K562 (cell line): ENCODE data around the gene ZNF503. TPM values are rescaled to one million over a fixed set of nuclear protein-coding genes. Genes with fewer than 3 reads are reported as not detected.

ENCODE experiments used
- ATAC-seq: fragments of 200-7000 bp; cut with Tn5 transposase; 3 replicates; pipeline ENCODE4 v1.9.1; 2020; ENCODE audit warnings: moderate library complexity
- BruUV-seq: library from RNA; stranded (reverse); fragments of 400-500 nt; replicated peaks from 2 replicates; lab custom pipeline; 2021; lab: Mats Ljungman, UMichigan
- CTCF ChIA-PET: fragments of 300-600 bp; formaldehyde crosslinking; extraction: SDS; loops from one replicate; lab custom pipeline; 2021; ENCODE audit warnings: low intra/inter-chr PET ratio; lab: Yijun Ruan, JAX
- POLR2A ChIA-PET: fragments of 300-600, 350-650 bp; sonication (Branson Sonifier 250); formaldehyde crosslinking; extraction: SDS; loops from one replicate; lab custom pipeline; 2021; ENCODE audit warnings: antibody characterized with exemption, inconsistent platforms; lab: Yijun Ruan, JAX
- DNase-seq, 4 experiments: peaks; one replicate each; pipeline versions ENCODE4 v3.0.0 to v3.0.0-alpha.2; 2011 to 2018; ENCODE audit warnings: low spot score in 3 of 4, mixed read lengths in 3 of 4; ENCODE audit errors: extremely low read depth in 1 of 4
- FAIRE-seq: peaks from 2 replicates; lab custom pipeline; 2011; peaks lifted over from hg19 to GRCh38; lab: Jason Lieb, UNC
- H2AFZ ChIP-seq: 2 replicates; pipeline ENCODE4 v1.6.0; 2011; ENCODE audit warnings: low read depth, low read length, control low read depth, inconsistent platforms
- H3K27ac ChIP-seq: fragments of 200-600 bp; 3 replicates; pipeline ENCODE4 v1.8.0; 2011; ENCODE audit warnings: low read depth, mild to moderate bottlenecking, control low read depth, inconsistent platforms, low read length, moderate library complexity, mixed read lengths; ENCODE audit errors: extremely low read depth
- H3K27me3 ChIP-seq, 2 experiments: fragments of 300-600 bp in 1 of 2; 2 replicates in 1 of 2; 3 replicates in 1 of 2; pipeline versions ENCODE4 v1.6.0 to v1.8.0; 2011; ENCODE audit warnings: inconsistent platforms in 2 of 2, low read length in 2 of 2, mild to moderate bottlenecking in 1 of 2, mixed read lengths in 1 of 2, moderate library complexity in 1 of 2; ENCODE audit not compliant: control insufficient read depth in 2 of 2, insufficient read depth in 2 of 2
- H3K36me3 ChIP-seq: fragments of 300-600 bp; 3 replicates; pipeline ENCODE4 v1.8.0; 2011; ENCODE audit warnings: mild to moderate bottlenecking, low read length, inconsistent platforms; ENCODE audit not compliant: control insufficient read depth, insufficient read depth
- H3K4me1 ChIP-seq, 2 experiments: fragments of 200-600 bp in 1 of 2; replicated peaks in 1 of 2; 2 replicates in 1 of 2; 3 replicates in 1 of 2; pipeline versions ENCODE4 v1.5.1 to v1.8.0; 2011; ENCODE audit warnings: inconsistent platforms in 2 of 2, low read length in 2 of 2, mild to moderate bottlenecking in 1 of 2, mixed read lengths in 1 of 2, moderate library complexity in 1 of 2; ENCODE audit not compliant: control insufficient read depth in 2 of 2, insufficient read depth in 2 of 2
- H3K4me2 ChIP-seq: 2 replicates; pipeline ENCODE4 v1.6.1; 2011; ENCODE audit warnings: low read length, control low read depth, inconsistent platforms, mixed read lengths; ENCODE audit not compliant: insufficient read depth
- H3K4me3 ChIP-seq: fragments of 200-600 bp; sonication (generic), shearing (Covaris generic); 2 replicates; pipeline ENCODE4 v1.5.1; 2016; ENCODE audit warnings: control low read depth, inconsistent platforms
- H3K79me2 ChIP-seq: fragments of 200-600 bp; 3 replicates; pipeline ENCODE4 v1.8.0; 2011; ENCODE audit warnings: low read length, inconsistent platforms; ENCODE audit not compliant: control insufficient read depth, insufficient read depth
- H3K9ac ChIP-seq, 2 experiments: 2 replicates each; pipeline versions ENCODE4 v1.6.0 to v1.6.1; 2011; ENCODE audit warnings: low read depth in 2 of 2, low read length in 2 of 2, control low read depth in 1 of 2, inconsistent platforms in 1 of 2, mild to moderate bottlenecking in 1 of 2, mixed read lengths in 1 of 2; ENCODE audit not compliant: insufficient read depth in 1 of 2
- H3K9me1 ChIP-seq: one replicate; pipeline ENCODE4 v1.6.0; 2011; ENCODE audit warnings: inconsistent platforms, mild to moderate bottlenecking, low read length, moderate library complexity; ENCODE audit not compliant: control insufficient read depth, insufficient read depth
- H3K9me3 ChIP-seq: replicated peaks from 2 replicates; pipeline ENCODE4 v1.5.1; 2011; ENCODE audit warnings: low read depth, low read length, inconsistent platforms; ENCODE audit not compliant: control insufficient read depth, insufficient read depth
- H4K20me1 ChIP-seq: replicated peaks from 2 replicates; pipeline ENCODE4 v1.6.1; 2011; ENCODE audit warnings: low read length, inconsistent platforms, mixed read lengths; ENCODE audit not compliant: control insufficient read depth, insufficient read depth
- C11orf30 ChIP-seq: fragments of 450-650 bp; IDR thresholded peaks from 2 replicates; pipeline ENCODE4 v1.6.1; 2016; ENCODE audit warnings: low read depth, mild to moderate bottlenecking
- ETV6 ChIP-seq, 3 experiments: fragments of 150-350 bp in 1 of 3; sonication (generic) in 1 of 3; formaldehyde crosslinking in 1 of 3; IDR thresholded peaks; 2 replicates each; pipeline versions ENCODE4 v1.6.1 to v1.8.0; 2014 to 2022; ENCODE audit warnings: borderline replicate concordance in 2 of 3, low read depth in 2 of 3, antibody characterized with exemption in 1 of 3, low read length in 1 of 3, mild to moderate bottlenecking in 1 of 3, missing genetic modification reagents in 1 of 3
- KHSRP ChIP-seq: fragments of 450-650 bp; IDR thresholded peaks from 2 replicates; pipeline ENCODE4 v1.6.1; 2017
- MAFF ChIP-seq: IDR thresholded peaks from 2 replicates; pipeline ENCODE4 v1.6.1; 2012; ENCODE audit warnings: low read length, improper control_type of control experiment
- MAFG ChIP-seq: fragments of 450-650 bp; conservative IDR thresholded peaks from 2 replicates; pipeline ENCODE4 v1.6.1; 2016; ENCODE audit warnings: missing genetic modification characterization, missing compliant biosample characterization
- MAFK ChIP-seq: IDR thresholded peaks from 2 replicates; pipeline ENCODE4 v1.6.1; 2011; ENCODE audit warnings: low read length, improper control_type of control experiment
- POLR2AphosphoS2 ChIP-seq: IDR thresholded peaks from 2 replicates; pipeline ENCODE4 v1.6.1; 2012; ENCODE audit warnings: low read length, improper control_type of control experiment
- POLR2G ChIP-seq: fragments of 200-400 bp; formaldehyde crosslinking; IDR thresholded peaks from 2 replicates; pipeline ENCODE4 v1.6.1; 2017; ENCODE audit warnings: low read depth, mild to moderate bottlenecking, antibody characterized with exemption, low read length, moderate library complexity
- ZBTB8A ChIP-seq: fragments of 450-650 bp; IDR thresholded peaks from 2 replicates; pipeline ENCODE4 v1.6.1; 2018; ENCODE audit warnings: mild to moderate bottlenecking, moderate library complexity; ENCODE audit not compliant: partially characterized antibody
- ZKSCAN3 ChIP-seq: fragments of 250-450 bp; sonication (Bioruptor Pico); IDR thresholded peaks from 2 replicates; pipeline ENCODE4 v1.4.0; 2020
- ZNF316 ChIP-seq: fragments of 450-650 bp; IDR thresholded peaks from 2 replicates; pipeline ENCODE4 v1.6.1; 2016
- ZNF778 ChIP-seq: fragments of 450-650 bp; formaldehyde crosslinking; IDR thresholded peaks from 2 replicates; pipeline ENCODE4 v1.4.0; 2020; ENCODE audit warnings: mild to moderate bottlenecking, moderate library complexity
- WGBS: fragments of 100-300 bp; shearing (Covaris generic); methylation state at CpG from one replicate; pipeline ENCODE4 v1.1.6; 2016; ENCODE audit warnings: low coverage, mixed read lengths; ENCODE audit not compliant: insufficient coverage; ENCODE audit errors: missing lambda C conversion rate; 5-methylcytosine and 5-hydroxymethylcytosine counted together
- in situ Hi-C: fragments of 300-500 bp; cut with MboI; formaldehyde crosslinking; loops from 4 replicates; pipeline ENCODE4 v1.15.0; 2018; ENCODE audit warnings: inconsistent platforms, mixed read lengths
- intact Hi-C: fragments of 100-400 bp; cut with micrococcal nuclease; formaldehyde crosslinking; loops from 2 replicates; pipeline ENCODE4 v1.14.2; 2022
- polyA plus RNA-seq, 8 experiments: library from polyadenylated mRNA; depleted of rRNA in 4 of 8; stranded (reverse) in 5 of 8; unstranded in 3 of 8; fragments of >200 nt; fragmentation: Nextera tagmentation in 2 of 8; fragmentation: Illumina TruSeq in 1 of 8; extraction: Ambion mirVana in 2 of 8; extraction: Trizol in 1 of 8; gene quantifications; 2 replicates each; pipeline versions ENCODE4 v1.2.1 to v1.2.3, GENCODE V29; 2011 to 2014; ENCODE audit warnings: inconsistent platforms in 1 of 8, missing spikeins in 1 of 8
- total RNA-seq, 7 experiments: library from RNA; depleted of rRNA in 6 of 7; stranded (reverse); fragments of >200 nt in 6 of 7; fragmentation: Illumina TruSeq in 2 of 7; extraction: Trizol in 2 of 7; gene quantifications; 2 replicates each; pipeline versions ENCODE4 v1.2.1 to v1.2.3, GENCODE V29; 2011 to 2021; ENCODE audit warnings: low replicate concordance in 1 of 7

Gene ZNF503
- total and polyA plus RNA-seq, 9 of the 15 experiments (the other 6 are each of a cell fraction or from before 2014, with no cell fraction given) = not detected

DNA sequence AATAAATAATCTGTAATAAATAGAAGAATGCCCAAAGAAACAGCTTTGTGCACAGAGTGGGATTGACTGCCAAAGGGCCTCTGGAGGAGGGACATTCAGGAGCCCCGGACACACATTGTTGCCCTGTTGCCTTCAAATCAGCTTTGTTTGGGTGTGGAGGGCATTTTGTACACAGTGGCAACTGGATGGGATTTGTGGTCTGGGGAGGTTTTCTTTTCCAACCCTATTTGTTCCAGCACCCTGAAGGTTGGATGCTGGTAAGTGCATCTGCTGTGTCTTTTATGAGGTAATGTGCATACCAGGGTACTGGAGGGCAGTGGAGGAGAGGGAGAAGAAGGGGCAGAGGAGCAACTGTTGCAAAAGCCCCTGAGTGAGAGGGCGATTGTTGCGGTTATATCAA is 36.1 kb upstream of the ZNF503 start:
- H3K27me3 ChIP-seq = peaks cover 6 to 20% of the 10 kb centered on the region in 2 experiments; a peak in 4 of 5 replicates
- TF ChIP-seq ZBTB8A (no peak), POLR2G (no peak), ETV6 (IDR thresholded peaks at IDR 0.05; ENCODE audit: borderline replicate concordance in 1 of 2, low read depth in 2 of 2, low read length in 1 of 2) (no peak), ETV6 (CRISPR knock-in tag; IDR thresholded peaks at IDR 0.05; ENCODE audit: borderline replicate concordance) (no peak), ZKSCAN3 (CRISPR knock-in tag) (no peak), ZNF778 (no peak), KHSRP (no peak), POLR2AphosphoS2 (no peak)
- intact Hi-C loops = no loop called here
- H3K36me3 ChIP-seq = no peaks in the 10 kb centered on the region
- no peak overlapping the region for H3K4me3 ChIP-seq
- ChIA-PET POLR2A (no interaction called here), CTCF (no interaction called here)
- H3K27ac ChIP-seq = no peak overlapping the region
- no TSS peak for BruUV-seq
- no peak for ATAC-seq
- in situ Hi-C loops = no loop called here
- no peaks in the 10 kb centered on the region for H3K79me2 ChIP-seq
- no peak overlapping the region for H3K9ac ChIP-seq
- no peaks in the 10 kb centered on the region for H3K9me1 ChIP-seq
- whole genome bisulfite sequencing = 0% methylated on average over 3 of the region's 3 CpGs
- DNase-seq = no peak
- H3K9me3 ChIP-seq = no peaks in the 10 kb centered on the region
- H3K4me1 ChIP-seq = no peaks in the 10 kb centered on the region
- H4K20me1 ChIP-seq = no peaks in the 10 kb centered on the region
- no peak overlapping the region for H3K4me2 ChIP-seq
- H2AFZ ChIP-seq = no peak overlapping the region
- FAIRE-seq = no peak

- no peak overlapping the region for H2AFZ ChIP-seq
- TF ChIP-seq C11orf30 (peak; percentile 87), MAFG (tag) (peak; percentile 93), MAFF (peak; percentile 96), MAFK (peak; percentile 97), ZNF316 (peak; percentile 96), ZBTB8A (no peak)
Observed at GRCh38 chr10:75436896-75437295, 35.3 kb upstream of the ZNF503 start.

More at GRCh38 chr10:75436896-75437295, 35.3 kb upstream of the ZNF503 start:
- H3K27ac ChIP-seq = no peak overlapping the region
- intact Hi-C loops (no loop called here), in situ Hi-C loops (no loop called here)
- H3K79me2 ChIP-seq = no peaks in the 10 kb centered on the region
- H3K36me3 ChIP-seq = no peaks in the 10 kb centered on the region
- no peak overlapping the region for H3K4me2 ChIP-seq
- BruUV-seq = no TSS peak
- H3K9ac ChIP-seq = no peak overlapping the region
- no peaks in the 10 kb centered on the region for H3K4me1 ChIP-seq
- ChIA-PET POLR2A (no interaction called here), CTCF (no interaction called here)
- H3K4me3 ChIP-seq = no peak overlapping the region
- FAIRE-seq = no peak
- no peaks in the 10 kb centered on the region for H3K9me3 ChIP-seq
- H4K20me1 ChIP-seq = no peaks in the 10 kb centered on the region
- no peaks in the 10 kb centered on the region for H3K9me1 ChIP-seq
- DNase-seq = no peak
- H3K27me3 ChIP-seq = peaks cover 14 to 27% of the 10 kb centered on the region in 2 experiments; a peak in 4 of 5 replicates
- ATAC-seq = no peak
